SK-N-SH (cell line): Measurements from ENCODE around the gene ZDHHC11. TPM values are rescaled to one million over a fixed set of nuclear protein-coding genes. Genes with fewer than 3 reads are reported as not detected.

ENCODE experiments used
- polyA plus RNA-seq, 3 experiments: library from polyadenylated mRNA; depleted of rRNA; stranded (reverse); fragments of >200 nt; gene quantifications; 2 replicates each; pipeline ENCODE4 v1.2.3, GENCODE V29; 2012

Gene ZDHHC11
- polyA plus RNA-seq, 1 of the 3 experiments (the other 2 are of a cell fraction): 0.76 TPM

Other genes with a start within 250 kb of the ZDHHC11 start
- gene CEP72, start 238.6 kb downstream of the ZDHHC11 start, polyA plus RNA-seq (2012; rRNA removed): 3.3 and 4.4 TPM in 2 replicates
- gene TPPP, start 157.6 kb downstream of the ZDHHC11 start, polyA plus RNA-seq (2012; rRNA removed): 0.05 and 0.10 TPM in 2 replicates
- gene ZDHHC11B, start 66.3 kb downstream of the ZDHHC11 start, polyA plus RNA-seq (2012; rRNA removed): not detected in 2 replicates
- gene BRD9, start 41.8 kb upstream of the ZDHHC11 start, polyA plus RNA-seq (2012; rRNA removed): 17.5 and 19.5 TPM in 2 replicates
- gene TRIP13, start 41.9 kb upstream of the ZDHHC11 start, polyA plus RNA-seq (2012; rRNA removed): 21.2 and 24.1 TPM in 2 replicates
- gene NKD2, start 157.8 kb upstream of the ZDHHC11 start, polyA plus RNA-seq (2012; rRNA removed): not detected in 2 replicates